C4-2B (cell line): Measurements from ENCODE around the gene CAMK1D.

Experiments used
- CTCF ChIP-seq: fragments of 450-650 bp; conservative IDR thresholded peaks from 2 replicates; pipeline ENCODE4 v1.5.1; 2017; ENCODE audit warnings: mild to moderate bottlenecking
- ZFX ChIP-seq: fragments of 450-650 bp; IDR thresholded peaks from 2 replicates; pipeline ENCODE4 v1.6.1; 2017

- TF ChIP-seq CTCF: no peak
- no peak for TF ChIP-seq ZFX
These were observed 500.2 kb downstream of the CAMK1D start for GRCh38 chr10:12849319-12850181.
